Hepatic stellate cell (primary cell): ENCODE measurements around the gene CCR1.

Source experiments
- DNase-seq: peaks from one replicate; pipeline ENCODE4 v3.0.0; 2011; ENCODE audit warnings: low spot score

Gene CCR1

GRCh38 chr3:46208167-46208704 is at the start of gene CCR1:
CCR1 (minus strand) TSS chr3:46208313; CDS start chr3:46204313, 4,000 bp downstream.
- DNase-seq = no peak

- no peak for DNase-seq
Observed at GRCh38 chr3:46252980-46253379, 44.9 kb upstream of the CCR1 start.

- no peak for DNase-seq
Observed at GRCh38 chr3:46245146-46245545, 37.0 kb upstream of the CCR1 start.

- DNase-seq = no peak
Observed at GRCh38 chr3:46243560-46243959, 35.4 kb upstream of the CCR1 start.

GRCh38 chr3:46242120-46242519 is 34.0 kb upstream of the CCR1 start, which contains the start of gene CCR3:
CCR3 (plus strand) TSS chr3:46242460; CDS start chr3:46265159, 22,699 bp downstream.
- DNase-seq = no peak

GRCh38 chr3:46239952-46240351 is 31.8 kb upstream of the CCR1 start:
- no peak for DNase-seq

GRCh38 chr3:46239301-46239938 is 31.3 kb upstream of the CCR1 start:
- DNase-seq = no peak

- DNase-seq = no peak
Observed at GRCh38 chr3:46238386-46238785, 30.3 kb upstream of the CCR1 start.

GRCh38 chr3:46236294-46237054 is 28.4 kb upstream of the CCR1 start:
- DNase-seq = no peak

GRCh38 chr3:46235425-46235824 is 27.3 kb upstream of the CCR1 start:
- no peak for DNase-seq

- DNase-seq = no peak
Observed at GRCh38 chr3:46233194-46233593, 25.1 kb upstream of the CCR1 start.

- DNase-seq = no peak
Observed at GRCh38 chr3:46231323-46231722, 23.2 kb upstream of the CCR1 start.

GRCh38 chr3:46228260-46229242 is 20.4 kb upstream of the CCR1 start:
- no peak for DNase-seq

- no peak for DNase-seq
Observed at GRCh38 chr3:46222435-46223161, 14.5 kb upstream of the CCR1 start.

- DNase-seq = no peak
Observed at GRCh38 chr3:46221938-46222337, 13.8 kb upstream of the CCR1 start.

- no peak for DNase-seq
Observed at GRCh38 chr3:46221391-46221790, 13.3 kb upstream of the CCR1 start.

- DNase-seq = no peak
Observed at GRCh38 chr3:46218196-46218709, 10.1 kb upstream of the CCR1 start.

- DNase-seq = no peak
Observed at GRCh38 chr3:46215810-46216414, 7.8 kb upstream of the CCR1 start.

GRCh38 chr3:46214751-46215352 is 6.7 kb upstream of the CCR1 start:
- DNase-seq = no peak

- no peak for DNase-seq
Observed at GRCh38 chr3:46213201-46213600, 5.1 kb upstream of the CCR1 start.
